H9 (cell line): ENCODE measurements around the gene SZT2. TPM values are rescaled to one million over a fixed set of nuclear protein-coding genes. Genes with fewer than 3 reads are reported as not detected.

ENCODE experiments used
- DNase-seq: peaks from one replicate; pipeline ENCODE4 v3.0.0-alpha.2; 2017
- H2AFZ ChIP-seq: one replicate; pipeline ENCODE4 v1.6.1; 2013; ENCODE audit warnings: mild to moderate bottlenecking, low read length, control low read depth, moderate library complexity
- H2AK5ac ChIP-seq: 2 replicates; pipeline ENCODE4 v1.6.1; 2013; ENCODE audit warnings: low read length, control low read depth, mixed read lengths; ENCODE audit not compliant: insufficient read length
- H2BK120ac ChIP-seq: one replicate; pipeline ENCODE4 v1.6.1; 2013; ENCODE audit warnings: low read depth, mild to moderate bottlenecking, low read length, control low read depth, inconsistent platforms; ENCODE audit not compliant: poor library complexity, severe bottlenecking
- H2BK12ac ChIP-seq: 2 replicates; pipeline ENCODE4 v1.6.1; 2013; ENCODE audit warnings: low read length, control low read depth, mixed read lengths, low read depth; ENCODE audit not compliant: insufficient read length
- H2BK15ac ChIP-seq: 2 replicates; pipeline ENCODE4 v1.6.1; 2013; ENCODE audit warnings: low read depth, low read length, control low read depth
- H2BK20ac ChIP-seq: one replicate; pipeline ENCODE4 v1.6.1; 2013; ENCODE audit warnings: low read depth, mild to moderate bottlenecking, low read length, control low read depth, inconsistent platforms; ENCODE audit not compliant: poor library complexity, severe bottlenecking
- H2BK5ac ChIP-seq: 2 replicates; pipeline ENCODE4 v1.6.1; 2013; ENCODE audit warnings: low read length, control low read depth, mixed read lengths; ENCODE audit not compliant: insufficient read length
- H3K14ac ChIP-seq: 2 replicates; pipeline ENCODE4 v1.6.1; 2013; ENCODE audit warnings: low read length, control low read depth; ENCODE audit not compliant: insufficient read depth
- H3K18ac ChIP-seq: 2 replicates; pipeline ENCODE4 v1.6.1; 2013; ENCODE audit warnings: low read depth, mild to moderate bottlenecking, mixed read lengths, low read length, control low read depth; ENCODE audit not compliant: insufficient read length
- H3K23ac ChIP-seq: 2 replicates; pipeline ENCODE4 v1.6.1; 2013; ENCODE audit warnings: low read length, control low read depth, mixed read lengths, low read depth; ENCODE audit not compliant: insufficient read length
- H3K23me2 ChIP-seq: 2 replicates; pipeline ENCODE4 v1.6.1; 2013; ENCODE audit warnings: low read depth, mild to moderate bottlenecking, mixed read lengths, low read length, control low read depth; ENCODE audit not compliant: insufficient read length, poor library complexity, severe bottlenecking
- H3K27ac ChIP-seq: 2 replicates; pipeline ENCODE4 v1.5.1; 2013; ENCODE audit warnings: low read length, control low read depth, mixed read lengths, low read depth; ENCODE audit not compliant: insufficient read length
- H3K27me3 ChIP-seq: 2 replicates; pipeline ENCODE4 v1.6.1; 2013; ENCODE audit warnings: low read length, control low read depth, inconsistent platforms; ENCODE audit not compliant: insufficient read depth
- H3K4ac ChIP-seq: 2 replicates; pipeline ENCODE4 v1.6.1; 2013; ENCODE audit warnings: low read depth, mild to moderate bottlenecking, control low read depth, inconsistent platforms, low read length, moderate library complexity
- H3K4me1 ChIP-seq: 2 replicates; pipeline ENCODE4 v1.6.1; 2013; ENCODE audit warnings: low read length, control low read depth, inconsistent platforms; ENCODE audit not compliant: insufficient read depth
- H3K4me2 ChIP-seq: 2 replicates; pipeline ENCODE4 v1.6.1; 2013; ENCODE audit warnings: low read length, control low read depth, mixed read lengths; ENCODE audit not compliant: insufficient read length, insufficient read depth
- H3K56ac ChIP-seq: 2 replicates; pipeline ENCODE4 v1.6.1; 2013; ENCODE audit warnings: low read depth, mild to moderate bottlenecking, mixed read lengths, low read length, control low read depth; ENCODE audit not compliant: insufficient read length
- H3K79me1 ChIP-seq: 2 replicates; pipeline ENCODE4 v1.6.1; 2013; ENCODE audit warnings: low read depth, mild to moderate bottlenecking, moderate library complexity, low read length, control low read depth, inconsistent platforms; ENCODE audit not compliant: insufficient read depth, poor library complexity, severe bottlenecking
- H3K79me2 ChIP-seq: 2 replicates; pipeline ENCODE4 v1.6.1; 2013; ENCODE audit warnings: low read length, control low read depth, inconsistent platforms; ENCODE audit not compliant: insufficient read depth
- H3K9ac ChIP-seq: 2 replicates; pipeline ENCODE4 v1.6.1; 2013; ENCODE audit warnings: low read length, control low read depth, mixed read lengths; ENCODE audit not compliant: insufficient read length; ENCODE audit errors: extremely low read depth
- H3K9me3 ChIP-seq: one replicate; pipeline ENCODE4 v1.6.1; 2013; ENCODE audit warnings: low read depth, low read length, inconsistent platforms; ENCODE audit not compliant: control insufficient read depth
- H3T11ph ChIP-seq: one replicate; pipeline ENCODE4 v1.6.1; 2013; ENCODE audit warnings: mild to moderate bottlenecking, low read length, control low read depth, inconsistent platforms
- H4K20me1 ChIP-seq: one replicate; pipeline ENCODE4 v1.6.1; 2013; ENCODE audit not compliant: control insufficient read depth, insufficient read length, insufficient read depth
- H4K5ac ChIP-seq: 2 replicates; pipeline ENCODE4 v1.6.1; 2013; ENCODE audit warnings: low read depth, mild to moderate bottlenecking, mixed read lengths, low read length, control low read depth; ENCODE audit not compliant: insufficient read length
- H4K8ac ChIP-seq: replicated peaks from 2 replicates; pipeline ENCODE4 v1.6.1; 2013; ENCODE audit warnings: low read length, control low read depth, mixed read lengths, low read depth; ENCODE audit not compliant: insufficient read length
- H4K91ac ChIP-seq: 2 replicates; pipeline ENCODE4 v1.6.1; 2013; ENCODE audit warnings: low read depth, mild to moderate bottlenecking, moderate library complexity, mixed read lengths, low read length, control low read depth; ENCODE audit not compliant: insufficient read length
- H3K27ac Mint-ChIP-seq, 3 experiments: 2 replicates in 2 of 3; 3 replicates in 1 of 3; pipeline ENCODE4 v1.8.0; 2020 to 2021; ENCODE audit warnings: mixed read lengths in 3 of 3, mild to moderate bottlenecking in 1 of 3, moderate library complexity in 1 of 3
- H3K27me3 Mint-ChIP-seq: 2 replicates; pipeline ENCODE4 v1.8.0; 2021; ENCODE audit warnings: low read depth, mild to moderate bottlenecking, moderate library complexity, mixed read lengths
- H3K36me3 Mint-ChIP-seq, 3 experiments: 2 replicates in 2 of 3; 3 replicates in 1 of 3; pipeline ENCODE4 v1.8.0; 2020 to 2021; ENCODE audit warnings: low read depth in 3 of 3, mixed read lengths in 3 of 3; ENCODE audit not compliant: insufficient read depth in 1 of 3
- H3K4me1 Mint-ChIP-seq, 2 experiments: 2 replicates each; pipeline ENCODE4 v1.8.0; 2020; ENCODE audit warnings: mixed read lengths in 2 of 2
- H3K4me3 Mint-ChIP-seq, 2 experiments: 2 replicates in 1 of 2; 3 replicates in 1 of 2; pipeline ENCODE4 v1.8.0; 2020 to 2021; ENCODE audit warnings: mild to moderate bottlenecking in 2 of 2, mixed read lengths in 2 of 2, moderate library complexity in 1 of 2
- H3K9me3 Mint-ChIP-seq, 2 experiments: 2 replicates in 1 of 2; 3 replicates in 1 of 2; pipeline ENCODE4 v1.8.0; 2020; ENCODE audit warnings: mild to moderate bottlenecking in 2 of 2, mixed read lengths in 2 of 2, moderate library complexity in 1 of 2
- WGBS: extraction: QIAGEN DNeasy Blood & Tissue Kit; methylation state at CpG from one replicate; pipeline ENCODE4 v1.1.7; 2013; ENCODE audit warnings: missing lambda C conversion rate, low lambda C conversion rate, mixed read lengths; ENCODE audit not compliant: insufficient read length; ENCODE audit errors: extremely low coverage; 5-methylcytosine and 5-hydroxymethylcytosine counted together
- total RNA-seq: library from RNA; stranded (reverse); gene quantifications from 2 replicates; pipeline ENCODE4 v1.2.1, GENCODE V29; 2021
- TF ChIP-seq, protein P1 (sequence below): fragments of 200-600 bp; sonication (generic); conservative IDR thresholded peaks from 3 replicates; pipeline ENCODE4 v1.8.0; 2021; ENCODE audit warnings: antibody characterized with exemption, mild to moderate bottlenecking

The SZT2 gene
- total RNA-seq, 1 experiment from 2014 or later: 16.8 TPM

- H3K27me3 ChIP-seq: no peaks in the 10 kb centered on the region
- no peak overlapping the region for H2AFZ ChIP-seq
- peaks cover 15% of the 10 kb centered on the region for H3K23me2 ChIP-seq
- Mint-ChIP-seq H3K4me1 (peaks cover 23 to 36% of the 10 kb centered on the region in 2 experiments), H3K9me3 (no peaks in the 10 kb centered on the region), H3K36me3 (peaks cover 17 to 30% (median 25%) of the 10 kb centered on the region in 3 experiments; a peak in 6 of 7 replicates), H3K27ac (0 out of 7 replicates have a peak overlapping the region, but pooled peaks of 1 of the 3 experiments have one; percentile 44), H3K4me3 (peak overlapping the region; percentile 74 to 86), H3K27me3 (no peaks in the 10 kb centered on the region)
- no peak overlapping the region for H3K4ac ChIP-seq
- no peak overlapping the region for H2BK120ac ChIP-seq
- peak overlapping the region; percentile 25 for H3K9ac ChIP-seq
- TF ChIP-seq, protein P1, sequence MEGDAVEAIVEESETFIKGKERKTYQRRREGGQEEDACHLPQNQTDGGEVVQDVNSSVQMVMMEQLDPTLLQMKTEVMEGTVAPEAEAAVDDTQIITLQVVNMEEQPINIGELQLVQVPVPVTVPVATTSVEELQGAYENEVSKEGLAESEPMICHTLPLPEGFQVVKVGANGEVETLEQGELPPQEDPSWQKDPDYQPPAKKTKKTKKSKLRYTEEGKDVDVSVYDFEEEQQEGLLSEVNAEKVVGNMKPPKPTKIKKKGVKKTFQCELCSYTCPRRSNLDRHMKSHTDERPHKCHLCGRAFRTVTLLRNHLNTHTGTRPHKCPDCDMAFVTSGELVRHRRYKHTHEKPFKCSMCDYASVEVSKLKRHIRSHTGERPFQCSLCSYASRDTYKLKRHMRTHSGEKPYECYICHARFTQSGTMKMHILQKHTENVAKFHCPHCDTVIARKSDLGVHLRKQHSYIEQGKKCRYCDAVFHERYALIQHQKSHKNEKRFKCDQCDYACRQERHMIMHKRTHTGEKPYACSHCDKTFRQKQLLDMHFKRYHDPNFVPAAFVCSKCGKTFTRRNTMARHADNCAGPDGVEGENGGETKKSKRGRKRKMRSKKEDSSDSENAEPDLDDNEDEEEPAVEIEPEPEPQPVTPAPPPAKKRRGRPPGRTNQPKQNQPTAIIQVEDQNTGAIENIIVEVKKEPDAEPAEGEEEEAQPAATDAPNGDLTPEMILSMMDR: no peak
- no peak overlapping the region for H3K56ac ChIP-seq
- H2AK5ac ChIP-seq: no peak overlapping the region
- H3K9me3 ChIP-seq: no peaks in the 10 kb centered on the region
- H4K20me1 ChIP-seq: no peaks in the 10 kb centered on the region
- no peak overlapping the region for H4K5ac ChIP-seq
- H3T11ph ChIP-seq: no peak overlapping the region
- no peak overlapping the region for H2BK5ac ChIP-seq
- no peak overlapping the region for H3K23ac ChIP-seq
- H3K79me1 ChIP-seq: no peaks in the 10 kb centered on the region
- peak overlapping the region; percentile 78 for H3K4me2 ChIP-seq
- peak overlapping the region; percentile 53; the same call in 1 of the 2 replicates for H3K14ac ChIP-seq
- no CpG with 5 or more reads among the region's 48 CpGs for WGBS
- no peak overlapping the region for H4K8ac ChIP-seq
- no peaks in the 10 kb centered on the region; the same call in 1 of the 2 replicates for H3K4me1 ChIP-seq
- no peaks in the 10 kb centered on the region; the same call in 1 of the 2 replicates for H3K79me2 ChIP-seq
- no peak overlapping the region for H4K91ac ChIP-seq
- no peak overlapping the region for H2BK12ac ChIP-seq
- H3K18ac ChIP-seq: no peak overlapping the region
- no peak overlapping the region for H3K27ac ChIP-seq
- H2BK20ac ChIP-seq: no peak overlapping the region
- no peak overlapping the region for H2BK15ac ChIP-seq
- no peak for DNase-seq
These were observed 22.4 kb upstream of the SZT2 start for GRCh38 chr1:43367026-43367903.
